Retinal pigment epithelial cell (primary cell): Measurements from ENCODE around the gene SYTL2.

Experiments
- DNase-seq: peaks from one replicate; pipeline ENCODE4 v3.0.0-alpha.2; 2010; ENCODE audit warnings: low read depth
- H3K4me3 ChIP-seq: 2 replicates; pipeline ENCODE4 v1.5.1; 2011; ENCODE audit warnings: mild to moderate bottlenecking, low read length, control low read depth, moderate library complexity
- CTCF ChIP-seq: conservative IDR thresholded peaks from 2 replicates; pipeline ENCODE4 v1.5.1; 2011; ENCODE audit warnings: low read depth, low read length, control low read depth, inconsistent platforms

SYTL2 gene

DNA sequence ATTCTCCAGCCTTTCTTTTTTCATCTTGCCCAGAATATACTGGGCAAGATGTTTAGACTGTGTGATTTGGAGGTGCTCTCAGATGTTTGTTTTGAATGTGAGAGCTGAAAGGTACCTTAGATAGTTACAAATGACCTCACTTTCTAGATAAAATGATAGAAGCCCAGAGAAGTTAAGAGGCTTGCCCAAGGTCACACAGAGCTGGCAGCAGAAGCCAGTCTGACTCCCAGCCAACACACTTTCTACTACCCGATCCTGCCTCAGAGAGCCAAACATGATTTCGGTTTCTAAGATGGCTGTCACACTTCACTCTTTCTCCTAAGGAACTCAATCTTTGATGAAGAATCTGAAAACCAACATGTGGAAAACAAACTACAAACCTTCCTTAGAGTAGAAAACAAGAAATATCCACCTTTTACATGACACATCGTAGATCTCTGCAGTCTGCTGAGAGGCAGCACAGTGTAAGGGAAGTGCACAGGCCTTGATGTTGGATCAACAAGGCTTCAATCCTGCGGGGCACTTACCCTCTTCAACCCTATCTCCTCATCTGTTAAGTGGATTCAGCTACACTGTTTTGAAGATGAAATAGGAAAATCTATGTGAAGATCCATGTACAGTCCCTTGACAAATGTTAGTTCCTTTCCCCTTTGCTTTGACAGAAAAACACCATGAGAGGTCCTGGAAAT is 58.6 kb downstream of the SYTL2 start:
- no peak for TF ChIP-seq CTCF
- no peak for DNase-seq
- H3K4me3 ChIP-seq, result no peak overlapping the region

DNA sequence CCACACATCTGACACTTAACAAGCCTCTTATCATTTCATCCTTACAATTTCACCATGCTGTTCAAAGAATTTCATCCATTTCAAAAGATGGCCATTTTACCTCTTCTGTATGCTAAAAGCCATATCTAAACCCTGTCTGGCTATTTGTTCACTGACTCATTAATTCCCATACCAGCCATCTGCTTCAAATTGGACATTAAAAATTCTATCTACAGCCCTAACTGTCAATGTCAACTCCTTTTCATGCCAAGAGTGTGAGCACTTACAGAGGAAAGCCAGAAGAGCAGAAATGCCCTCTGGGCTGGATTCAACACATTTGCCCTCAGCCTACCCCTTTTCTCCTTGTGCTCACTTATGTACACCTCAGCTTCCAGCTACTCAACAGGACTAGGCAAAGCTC is 59.2 kb downstream of the SYTL2 start:
- TF ChIP-seq CTCF, result no peak
- H3K4me3 ChIP-seq, result no peak overlapping the region
- no peak for DNase-seq

DNA sequence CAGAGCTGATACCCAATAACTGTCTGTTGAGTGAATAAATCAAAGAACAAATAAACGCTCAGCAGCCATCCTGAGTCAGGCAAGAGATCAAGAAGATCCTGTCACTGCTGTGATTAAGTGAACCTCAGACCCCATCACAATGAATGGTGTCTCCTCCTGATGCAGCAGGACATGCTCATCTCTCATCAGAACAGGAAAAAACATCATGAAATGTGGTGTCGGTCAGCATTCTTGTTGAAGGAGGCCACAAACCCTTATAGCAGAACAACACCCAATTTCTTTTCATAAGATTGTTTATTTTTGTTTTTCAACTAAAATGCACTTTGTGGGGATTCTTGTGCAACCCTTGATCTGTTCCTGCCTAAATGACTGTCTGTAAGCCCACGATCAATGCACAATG is 60.3 kb downstream of the SYTL2 start:
- DNase-seq, result no peak

GRCh38 chr11:85749884-85750283 is 61.1 kb downstream of the SYTL2 start:
- no peak for TF ChIP-seq CTCF
- H3K4me3 ChIP-seq, result no peak overlapping the region
- DNase-seq, result no peak

More for the DNA sequence above, 60.3 kb downstream of the SYTL2 start:
- H3K4me3 ChIP-seq, result no peak overlapping the region
- TF ChIP-seq CTCF, result no peak

GRCh38 chr11:85749287-85749834 is 61.6 kb downstream of the SYTL2 start:
- H3K4me3 ChIP-seq, result no peak overlapping the region
- no peak for DNase-seq
- TF ChIP-seq CTCF, result no peak

DNA sequence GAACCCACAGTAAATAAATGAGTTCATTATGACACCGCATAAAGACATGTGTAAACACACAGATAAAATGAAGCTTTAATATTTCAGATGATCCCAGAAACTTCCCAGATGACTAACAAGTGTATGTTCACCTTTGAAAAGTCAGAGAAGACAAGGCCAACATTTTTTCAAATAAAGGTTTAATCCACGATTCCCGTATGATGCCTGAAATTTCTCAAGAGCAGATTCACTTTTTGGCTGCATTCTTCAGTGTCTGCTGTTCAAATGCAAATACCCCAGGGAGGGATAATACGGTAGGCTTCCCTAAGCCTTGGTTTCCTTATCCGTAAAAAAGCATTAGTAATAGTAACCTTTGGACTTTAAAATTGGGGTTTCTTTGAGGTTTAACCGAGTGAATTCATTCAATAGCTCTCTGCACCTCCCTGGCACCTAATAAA is 62.5 kb downstream of the SYTL2 start:
- H3K4me3 ChIP-seq, result no peak overlapping the region
- TF ChIP-seq CTCF, result no peak
- DNase-seq, result no peak

- DNase-seq, result no peak
- H3K4me3 ChIP-seq, result no peak overlapping the region
- no peak for TF ChIP-seq CTCF
Observed at GRCh38 chr11:85746670-85747069, 64.3 kb downstream of the SYTL2 start.
